Mucosa of gallbladder (tissue), 1 donor: ENCODE measurements around the gene NRAP. TPM values are rescaled to one million over a fixed set of nuclear protein-coding genes. Genes with fewer than 3 reads are reported as not detected.

Source experiments
- DNase-seq: peaks from one replicate; pipeline ENCODE4 v3.0.0-alpha.2; 2020; ENCODE audit warnings: low spot score
- total RNA-seq: library from RNA; stranded (reverse); gene quantifications from one replicate; pipeline ENCODE4 v1.2.1, GENCODE V29; 2021
- donor health status: DM: no; HTN: no; CAD: no.

The NRAP gene
- total RNA-seq, 1 donor from 2014 or later = not detected

GRCh38 chr10:113643183-113643582, 20.7 kb downstream of the NRAP start:
- no peak for DNase-seq

- DNase-seq = no peak
Measured at GRCh38 chr10:113641702-113642101, 22.1 kb downstream of the NRAP start.

GRCh38 chr10:113639966-113640365, 23.9 kb downstream of the NRAP start:
- no peak for DNase-seq

- DNase-seq = no peak
Measured at GRCh38 chr10:113631684-113632367, 32.0 kb downstream of the NRAP start.

- no peak for DNase-seq
Measured at GRCh38 chr10:113630929-113631533, 32.8 kb downstream of the NRAP start.

- no peak for DNase-seq
Measured at GRCh38 chr10:113628607-113629153, 35.2 kb downstream of the NRAP start.

- DNase-seq = no peak
Measured at GRCh38 chr10:113627836-113628235, 36.0 kb downstream of the NRAP start.

- no peak for DNase-seq
Measured at GRCh38 chr10:113626809-113627355, 37.0 kb downstream of the NRAP start.

GRCh38 chr10:113625461-113626186, 38.2 kb downstream of the NRAP start:
- DNase-seq = no peak

GRCh38 chr10:113622831-113623230, 41.0 kb downstream of the NRAP start:
- no peak for DNase-seq

GRCh38 chr10:113621799-113622198, 42.0 kb downstream of the NRAP start:
- DNase-seq = no peak

- no peak for DNase-seq
Measured at GRCh38 chr10:113620936-113621335, 42.9 kb downstream of the NRAP start.

- DNase-seq = no peak
Measured at GRCh38 chr10:113620511-113620910, 43.3 kb downstream of the NRAP start.

- DNase-seq = no peak
Measured at GRCh38 chr10:113619401-113619800, 44.4 kb downstream of the NRAP start.

GRCh38 chr10:113618338-113618737, 45.5 kb downstream of the NRAP start:
- no peak for DNase-seq

GRCh38 chr10:113617086-113617485, 46.8 kb downstream of the NRAP start:
- DNase-seq = no peak

GRCh38 chr10:113616244-113617074, 47.4 kb downstream of the NRAP start:
- no peak for DNase-seq

GRCh38 chr10:113613977-113614690, 49.7 kb downstream of the NRAP start:
- DNase-seq = no peak

GRCh38 chr10:113613427-113613826, 50.4 kb downstream of the NRAP start:
- no peak for DNase-seq

- DNase-seq = no peak
Measured at GRCh38 chr10:113612154-113612553, 51.7 kb downstream of the NRAP start.
